Measurements from ENCODE around the gene BNIP5. TPM values are rescaled to one million over a fixed set of nuclear protein-coding genes. Genes with fewer than 3 reads are reported as not detected.

Gene BNIP5
- total RNA-seq, 2 donors from 2014 or later = not detected

DNA sequence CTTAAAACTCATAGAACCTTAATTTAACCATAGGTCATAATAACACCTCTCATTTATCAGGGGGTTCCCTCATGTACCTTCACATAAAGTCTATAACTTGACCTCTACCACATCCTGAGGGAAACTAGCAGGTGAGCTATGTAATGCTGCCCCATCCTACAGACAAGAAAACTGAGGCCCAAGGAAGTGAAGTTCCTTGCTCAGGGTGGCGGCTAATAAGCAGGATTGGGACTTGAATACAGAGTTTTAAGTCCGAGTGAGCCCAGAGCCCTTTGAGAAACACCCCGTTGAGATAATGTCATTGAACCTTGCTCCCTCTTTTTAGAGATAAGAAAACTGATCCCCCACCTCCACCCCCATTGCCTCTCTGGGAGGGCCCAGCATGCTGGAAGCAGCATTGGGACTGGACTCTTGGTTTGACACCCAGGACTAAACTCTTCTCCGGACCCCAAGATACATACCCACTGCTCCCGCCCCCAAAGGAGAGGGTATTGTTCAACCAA, 429 bp downstream of the BNIP5 start:
- H3K9ac ChIP-seq (ENCODE audit: extremely low read depth, low read length, poor library complexity, severe bottlenecking) = no peak overlapping the region
- peak; percentile 3 for DNase-seq
- Mint-ChIP-seq H3K36me3 (ENCODE audit: low read depth) (no peaks in the 10 kb centered on the region), H3K27me3 (ENCODE audit: insufficient read depth) (peaks cover 36% of the 10 kb centered on the region), H3K4me3 (no peak overlapping the region), H3K27ac (no peak overlapping the region), H3K9me3 (no peaks in the 10 kb centered on the region), H3K4me1 (peaks cover 17% of the 10 kb centered on the region)
- H3K27ac ChIP-seq (ENCODE audit: low read depth, low read length) = no peak overlapping the region
- H3K9me3 ChIP-seq (ENCODE audit: control insufficient read depth, low read length) = no peaks in the 10 kb centered on the region
- TF ChIP-seq, protein P1, sequence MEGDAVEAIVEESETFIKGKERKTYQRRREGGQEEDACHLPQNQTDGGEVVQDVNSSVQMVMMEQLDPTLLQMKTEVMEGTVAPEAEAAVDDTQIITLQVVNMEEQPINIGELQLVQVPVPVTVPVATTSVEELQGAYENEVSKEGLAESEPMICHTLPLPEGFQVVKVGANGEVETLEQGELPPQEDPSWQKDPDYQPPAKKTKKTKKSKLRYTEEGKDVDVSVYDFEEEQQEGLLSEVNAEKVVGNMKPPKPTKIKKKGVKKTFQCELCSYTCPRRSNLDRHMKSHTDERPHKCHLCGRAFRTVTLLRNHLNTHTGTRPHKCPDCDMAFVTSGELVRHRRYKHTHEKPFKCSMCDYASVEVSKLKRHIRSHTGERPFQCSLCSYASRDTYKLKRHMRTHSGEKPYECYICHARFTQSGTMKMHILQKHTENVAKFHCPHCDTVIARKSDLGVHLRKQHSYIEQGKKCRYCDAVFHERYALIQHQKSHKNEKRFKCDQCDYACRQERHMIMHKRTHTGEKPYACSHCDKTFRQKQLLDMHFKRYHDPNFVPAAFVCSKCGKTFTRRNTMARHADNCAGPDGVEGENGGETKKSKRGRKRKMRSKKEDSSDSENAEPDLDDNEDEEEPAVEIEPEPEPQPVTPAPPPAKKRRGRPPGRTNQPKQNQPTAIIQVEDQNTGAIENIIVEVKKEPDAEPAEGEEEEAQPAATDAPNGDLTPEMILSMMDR (conservative IDR thresholded peaks at IDR 0.05) = no peak
- H3K27me3 ChIP-seq (ENCODE audit: control insufficient read depth, insufficient read depth, low read length, poor library complexity, severe bottlenecking) = peaks cover 30% of the 10 kb centered on the region
- peaks cover 3% of the 10 kb centered on the region for H3K4me1 ChIP-seq (ENCODE audit: control insufficient read depth, insufficient read depth, low read length)
- H3K4me3 ChIP-seq (ENCODE audit: low read length) = no peak overlapping the region
- 88% methylated on average over 5 of the region's 5 CpGs for WGBS, 2 experiments (ENCODE audit: insufficient coverage in 1 of 2, insufficient read length in 1 of 2)
- no peaks in the 10 kb centered on the region for H3K36me3 ChIP-seq (ENCODE audit: control insufficient read depth, insufficient read depth, low read length)

DNA sequence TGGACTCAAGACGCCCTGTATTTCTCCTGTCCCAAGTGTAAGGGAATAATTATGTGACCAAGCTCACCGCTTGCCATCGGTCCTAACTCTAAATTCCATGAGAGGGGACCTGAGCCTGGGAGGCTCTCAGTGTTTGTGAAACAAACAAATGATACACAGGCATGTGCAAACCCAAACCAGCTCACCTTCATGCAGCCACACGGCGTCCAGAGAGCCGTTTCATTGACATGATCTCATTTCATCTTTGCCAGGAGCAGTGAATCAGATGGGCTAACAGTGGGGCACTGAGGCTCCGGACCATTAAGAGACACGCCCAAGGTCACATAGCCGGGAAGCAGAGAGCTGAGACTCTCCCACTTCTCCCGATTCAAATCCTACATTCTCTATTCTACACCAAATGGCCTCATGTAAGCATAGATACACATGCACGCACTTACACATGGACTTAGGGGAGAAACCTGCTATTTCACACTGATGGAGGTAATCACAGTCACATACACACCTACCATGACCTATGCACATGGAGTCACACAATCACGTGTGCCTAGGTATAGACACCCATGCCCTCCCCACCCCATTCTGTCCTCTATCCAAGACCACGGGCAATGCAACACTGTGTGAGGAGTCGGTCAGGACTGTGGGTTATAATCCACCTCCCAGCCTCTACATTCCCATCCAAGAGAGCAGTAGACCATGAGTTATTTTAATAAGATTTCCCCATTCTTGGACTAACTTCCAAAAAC, 1.1 kb downstream of the BNIP5 start:
- Histone ChIP-seq H3K27ac (ENCODE audit: low read depth, low read length) (no peak overlapping the region), H3K9me3 (ENCODE audit: control insufficient read depth, low read length) (no peaks in the 10 kb centered on the region), H3K27me3 (ENCODE audit: control insufficient read depth, insufficient read depth, low read length, poor library complexity, severe bottlenecking) (peaks cover 30% of the 10 kb centered on the region), H3K4me1 (ENCODE audit: control insufficient read depth, insufficient read depth, low read length) (peaks cover 3% of the 10 kb centered on the region), H3K4me3 (ENCODE audit: low read length) (no peak overlapping the region), H3K36me3 (ENCODE audit: control insufficient read depth, insufficient read depth, low read length) (no peaks in the 10 kb centered on the region), H3K9ac (ENCODE audit: extremely low read depth, low read length, poor library complexity, severe bottlenecking) (no peak overlapping the region)
- 91 to 96% methylated on average over 9 to 14 of the region's 14 CpGs for WGBS, 2 experiments (ENCODE audit: insufficient coverage in 1 of 2, insufficient read length in 1 of 2)
- Mint-ChIP-seq H3K4me1 (peaks cover 14% of the 10 kb centered on the region), H3K27ac (no peak overlapping the region), H3K27me3 (ENCODE audit: insufficient read depth) (peaks cover 34% of the 10 kb centered on the region), H3K9me3 (no peaks in the 10 kb centered on the region), H3K4me3 (no peak overlapping the region), H3K36me3 (ENCODE audit: low read depth) (no peaks in the 10 kb centered on the region)
- peak; percentile 24 for DNase-seq
- TF ChIP-seq, protein P1 (conservative IDR thresholded peaks at IDR 0.05) = no peak

DNA sequence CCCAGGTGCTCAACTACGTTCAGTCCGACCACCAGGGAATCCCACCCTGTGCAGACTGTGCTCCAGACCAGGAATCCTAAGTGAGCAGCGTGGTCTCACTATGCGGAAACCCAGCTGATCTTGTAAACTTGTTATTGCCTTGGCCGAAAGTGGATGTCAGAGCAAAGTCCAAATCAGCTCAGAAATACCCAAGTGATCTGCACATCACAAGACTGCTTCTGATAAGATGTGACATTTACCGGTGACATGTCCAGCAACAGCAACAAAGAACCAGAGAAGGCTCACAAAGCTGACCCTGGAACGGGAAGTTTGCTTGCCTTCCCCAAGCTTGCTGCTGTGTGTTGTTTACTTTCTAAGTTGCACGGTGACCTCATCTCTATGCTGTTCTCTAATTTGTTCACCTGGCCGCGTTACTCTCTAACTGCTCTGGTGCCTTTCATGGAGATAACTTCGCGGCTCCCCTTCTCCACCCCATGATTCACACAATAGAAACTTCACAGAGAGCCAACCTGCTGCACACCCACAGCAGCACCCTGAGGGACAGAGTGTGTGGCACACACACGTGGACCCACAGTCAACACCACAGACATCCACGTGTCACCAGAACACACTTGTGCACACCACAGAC, 1.7 kb downstream of the BNIP5 start:
- WGBS, 2 experiments (ENCODE audit: insufficient coverage in 1 of 2, insufficient read length in 1 of 2) = 92 to 96% methylated on average over 11 to 14 of the region's 14 CpGs
- Histone ChIP-seq H3K27ac (ENCODE audit: low read depth, low read length) (no peak overlapping the region), H3K9ac (ENCODE audit: extremely low read depth, low read length, poor library complexity, severe bottlenecking) (no peak overlapping the region), H3K36me3 (ENCODE audit: control insufficient read depth, insufficient read depth, low read length) (no peaks in the 10 kb centered on the region), H3K27me3 (ENCODE audit: control insufficient read depth, insufficient read depth, low read length, poor library complexity, severe bottlenecking) (peaks cover 23% of the 10 kb centered on the region), H3K4me3 (ENCODE audit: low read length) (no peak overlapping the region), H3K4me1 (ENCODE audit: control insufficient read depth, insufficient read depth, low read length) (no peaks in the 10 kb centered on the region), H3K9me3 (ENCODE audit: control insufficient read depth, low read length) (no peaks in the 10 kb centered on the region)
- Mint-ChIP-seq H3K27me3 (ENCODE audit: insufficient read depth) (peaks cover 27% of the 10 kb centered on the region), H3K9me3 (no peaks in the 10 kb centered on the region), H3K27ac (no peak overlapping the region), H3K4me3 (no peak overlapping the region), H3K4me1 (peaks cover 10% of the 10 kb centered on the region), H3K36me3 (ENCODE audit: low read depth) (no peaks in the 10 kb centered on the region)
- TF ChIP-seq, protein P1 (conservative IDR thresholded peaks at IDR 0.05) = no peak
- peak; percentile 38 for DNase-seq

Measured in endodermal cell (in vitro differentiated cells).